Mammary epithelial cell (primary cell): Measurements from ENCODE around the gene MAGI3.

Source experiments
- EZH2 ChIP-seq: IDR thresholded peaks from 2 replicates; pipeline ENCODE4 v1.6.1; 2012; ENCODE audit warnings: low read length, inconsistent platforms, borderline replicate concordance
- TF ChIP-seq, protein P1 (sequence below), 2 donors: IDR thresholded peaks in 1 of 2; conservative IDR thresholded peaks in 1 of 2; 2 replicates each; pipeline ENCODE4 v1.5.1; 2011 to 2012; ENCODE audit warnings: inconsistent platforms in 2 of 2, low read length in 2 of 2, mild to moderate bottlenecking in 2 of 2, control low read depth in 1 of 2, low read depth in 1 of 2; ENCODE audit not compliant: insufficient read depth in 1 of 2; ENCODE audit errors: extremely low read depth in 1 of 2

DNA sequence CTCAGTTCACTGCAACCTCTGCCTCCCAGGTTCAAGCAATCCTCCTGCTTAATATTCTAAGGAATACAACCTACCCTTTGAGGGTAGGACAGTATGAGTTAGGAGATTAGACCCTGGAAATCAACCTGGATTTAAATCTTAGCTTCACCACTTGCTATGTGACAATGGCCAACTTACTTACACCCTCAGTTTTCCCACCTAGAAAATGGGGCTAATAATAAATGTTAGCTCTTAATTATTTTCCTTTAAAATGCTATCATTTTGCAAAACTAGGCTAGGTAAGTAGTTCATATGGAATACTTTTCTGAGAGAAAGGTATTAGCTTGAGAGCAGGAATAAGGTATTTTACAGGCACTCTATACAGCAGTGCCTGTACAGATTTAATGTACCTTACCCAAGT is 258.2 kb downstream of the MAGI3 start:
- TF ChIP-seq, protein P1, sequence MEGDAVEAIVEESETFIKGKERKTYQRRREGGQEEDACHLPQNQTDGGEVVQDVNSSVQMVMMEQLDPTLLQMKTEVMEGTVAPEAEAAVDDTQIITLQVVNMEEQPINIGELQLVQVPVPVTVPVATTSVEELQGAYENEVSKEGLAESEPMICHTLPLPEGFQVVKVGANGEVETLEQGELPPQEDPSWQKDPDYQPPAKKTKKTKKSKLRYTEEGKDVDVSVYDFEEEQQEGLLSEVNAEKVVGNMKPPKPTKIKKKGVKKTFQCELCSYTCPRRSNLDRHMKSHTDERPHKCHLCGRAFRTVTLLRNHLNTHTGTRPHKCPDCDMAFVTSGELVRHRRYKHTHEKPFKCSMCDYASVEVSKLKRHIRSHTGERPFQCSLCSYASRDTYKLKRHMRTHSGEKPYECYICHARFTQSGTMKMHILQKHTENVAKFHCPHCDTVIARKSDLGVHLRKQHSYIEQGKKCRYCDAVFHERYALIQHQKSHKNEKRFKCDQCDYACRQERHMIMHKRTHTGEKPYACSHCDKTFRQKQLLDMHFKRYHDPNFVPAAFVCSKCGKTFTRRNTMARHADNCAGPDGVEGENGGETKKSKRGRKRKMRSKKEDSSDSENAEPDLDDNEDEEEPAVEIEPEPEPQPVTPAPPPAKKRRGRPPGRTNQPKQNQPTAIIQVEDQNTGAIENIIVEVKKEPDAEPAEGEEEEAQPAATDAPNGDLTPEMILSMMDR (conservative IDR thresholded peaks at IDR 0.05 in 1 of 2, IDR thresholded peaks at IDR 0.05 in 1 of 2; ENCODE audit: extremely low read depth in 1 of 2, insufficient read depth in 1 of 2, low read depth in 1 of 2, low read length in 2 of 2), result no peak
- no peak for TF ChIP-seq EZH2
